ENCODE results near the gene SLC38A10. TPM values are rescaled to one million over a fixed set of nuclear protein-coding genes. Genes with fewer than 3 reads are reported as not detected.

Gene SLC38A10
- total and polyA plus RNA-seq, 2 donors from 2014 or later = 72.7 to 89.7 TPM

GRCh38 chr17:81315885-81316391 is 20.8 kb upstream of the SLC38A10 start:
- H3K4me3 ChIP-seq (ENCODE audit: low read length in 3 of 3) = no peak overlapping the region
- intact Hi-C loops (cut with DNase I) = no loop called here
- no peaks in the 10 kb centered on the region for H3K36me3 ChIP-seq (ENCODE audit: control insufficient read depth in 2 of 3, insufficient read depth in 3 of 3, low read length in 3 of 3)
- DNase-seq (no peak), FAIRE-seq (no peak)
- H3K9ac ChIP-seq (ENCODE audit: low read length in 3 of 3) = no peak overlapping the region
- no peak overlapping the region for H3K27ac ChIP-seq (ENCODE audit: low read depth in 2 of 2, low read length in 2 of 2)
- no peaks in the 10 kb centered on the region for H3K4me1 ChIP-seq (ENCODE audit: control insufficient read depth in 2 of 3, insufficient read depth in 2 of 3, low read depth in 1 of 3, low read length in 3 of 3)
- no peaks in the 10 kb centered on the region for H3K27me3 ChIP-seq (ENCODE audit: control insufficient read depth, insufficient read depth, low read length)
- TF ChIP-seq CTCF (IDR thresholded peaks at IDR 0.05; ENCODE audit: borderline replicate concordance, extremely low read depth, insufficient read depth) = no peak
- no peaks in the 10 kb centered on the region for H3K9me3 ChIP-seq (ENCODE audit: control insufficient read depth in 2 of 3, insufficient read depth in 1 of 3, low read length in 3 of 3)

GRCh38 chr17:81315129-81315884 is 20.2 kb upstream of the SLC38A10 start:
- no peak overlapping the region for H3K27ac ChIP-seq (ENCODE audit: low read depth in 2 of 2, low read length in 2 of 2)
- H3K4me3 ChIP-seq (ENCODE audit: low read length in 3 of 3) = no peak overlapping the region
- no peak for FAIRE-seq
- no peaks in the 10 kb centered on the region for H3K36me3 ChIP-seq (ENCODE audit: control insufficient read depth in 2 of 3, insufficient read depth in 3 of 3, low read length in 3 of 3)
- intact Hi-C loops (cut with DNase I) = no loop called here
- H3K4me1 ChIP-seq (ENCODE audit: control insufficient read depth in 2 of 3, insufficient read depth in 2 of 3, low read depth in 1 of 3, low read length in 3 of 3) = no peaks in the 10 kb centered on the region
- H3K9ac ChIP-seq (ENCODE audit: low read length in 3 of 3) = no peak overlapping the region
- DNase-seq = no peak
- no peaks in the 10 kb centered on the region for H3K9me3 ChIP-seq (ENCODE audit: control insufficient read depth in 2 of 3, insufficient read depth in 1 of 3, low read length in 3 of 3)
- no peaks in the 10 kb centered on the region for H3K27me3 ChIP-seq (ENCODE audit: control insufficient read depth, insufficient read depth, low read length)
- TF ChIP-seq CTCF (IDR thresholded peaks at IDR 0.05; ENCODE audit: borderline replicate concordance, extremely low read depth, insufficient read depth) = no peak

GRCh38 chr17:81314398-81315081 is 19.4 kb upstream of the SLC38A10 start:
- Histone ChIP-seq H3K9ac (ENCODE audit: low read length in 3 of 3) (no peak overlapping the region), H3K4me3 (ENCODE audit: low read length in 3 of 3) (no peak overlapping the region), H3K4me1 (ENCODE audit: control insufficient read depth in 2 of 3, insufficient read depth in 2 of 3, low read depth in 1 of 3, low read length in 3 of 3) (peaks cover 0 to 4% (median 2%) of the 10 kb centered on the region in 3 donors), H3K9me3 (ENCODE audit: control insufficient read depth in 2 of 3, insufficient read depth in 1 of 3, low read length in 3 of 3) (no peaks in the 10 kb centered on the region), H3K27ac (ENCODE audit: low read depth in 2 of 2, low read length in 2 of 2) (no peak overlapping the region), H3K27me3 (ENCODE audit: control insufficient read depth, insufficient read depth, low read length) (no peaks in the 10 kb centered on the region), H3K36me3 (ENCODE audit: control insufficient read depth in 2 of 3, insufficient read depth in 3 of 3, low read length in 3 of 3) (no peaks in the 10 kb centered on the region)
- intact Hi-C loops (cut with DNase I) = no loop called here
- DNase-seq (peak in 3 of 5 donors; percentile 60 to 86 (median 69)), FAIRE-seq (no peak)
- TF ChIP-seq CTCF (IDR thresholded peaks at IDR 0.05; ENCODE audit: borderline replicate concordance, extremely low read depth, insufficient read depth) = no peak

Data from kidney (tissue), 14 donors.